NOMO-1 treated with dmso at 0.1 percent for 144 hours (cell line): ENCODE measurements around the gene ITGA2.

ENCODE experiments used
- DNase-seq: peaks from one replicate; lab custom pipeline; 2025; ENCODE audit not compliant: unreplicated experiment; lab: John Stamatoyannopoulos, UW

The ITGA2 gene

GRCh38 chr5:53052499-53052898, 63.3 kb downstream of the ITGA2 start:
- no peak for DNase-seq

GRCh38 chr5:53053364-53053763, 64.2 kb downstream of the ITGA2 start:
- DNase-seq = no peak

GRCh38 chr5:53055365-53055764, 66.2 kb downstream of the ITGA2 start:
- no peak for DNase-seq

- no peak for DNase-seq
Observed at GRCh38 chr5:53059281-53059680, 70.1 kb downstream of the ITGA2 start.

GRCh38 chr5:53063176-53063575, 74.0 kb downstream of the ITGA2 start:
- DNase-seq = no peak

- no peak for DNase-seq
Observed at GRCh38 chr5:53063791-53064190, 74.6 kb downstream of the ITGA2 start.

- DNase-seq = no peak
Observed at GRCh38 chr5:53066088-53066487, 76.9 kb downstream of the ITGA2 start.

- DNase-seq = no peak
Observed at GRCh38 chr5:53067641-53068040, 78.5 kb downstream of the ITGA2 start.

- DNase-seq = no peak
Observed at GRCh38 chr5:53068291-53068836, 79.2 kb downstream of the ITGA2 start.

GRCh38 chr5:53069626-53070025, 80.5 kb downstream of the ITGA2 start:
- DNase-seq = no peak

GRCh38 chr5:53071298-53071697, 82.1 kb downstream of the ITGA2 start:
- DNase-seq = no peak

GRCh38 chr5:53071738-53072137, 82.6 kb downstream of the ITGA2 start:
- DNase-seq = no peak

GRCh38 chr5:53073348-53073747, 84.2 kb downstream of the ITGA2 start:
- no peak for DNase-seq

- no peak for DNase-seq
Observed at GRCh38 chr5:53076014-53076583, 86.9 kb downstream of the ITGA2 start.

GRCh38 chr5:53080271-53080670, 91.1 kb downstream of the ITGA2 start:
- DNase-seq = no peak

- no peak for DNase-seq
Observed at GRCh38 chr5:53083927-53084326, 94.8 kb downstream of the ITGA2 start.

GRCh38 chr5:53084546-53085255, 95.5 kb downstream of the ITGA2 start:
- DNase-seq = no peak

GRCh38 chr5:53087171-53087570, 98.0 kb downstream of the ITGA2 start:
- no peak for DNase-seq

- no peak for DNase-seq
Observed at GRCh38 chr5:53087621-53088121, 98.5 kb downstream of the ITGA2 start.

- DNase-seq = no peak
Observed at GRCh38 chr5:53089481-53089991, 100.4 kb downstream of the ITGA2 start.

GRCh38 chr5:53090229-53090628, 101.1 kb downstream of the ITGA2 start:
- no peak for DNase-seq

- no peak for DNase-seq
Observed at GRCh38 chr5:53091289-53091688, 102.1 kb downstream of the ITGA2 start.
